Spleen (tissue), 7 donors: ENCODE results near the gene SRA1.

ENCODE experiments used
- POLR2A ChIP-seq, 3 donors: fragments of 450-650 bp; IDR thresholded peaks; one replicate each; pipeline ENCODE4 v1.5.1; 2017; ENCODE audit warnings: antibody characterized with exemption in 3 of 3, mild to moderate bottlenecking in 1 of 3
- POLR2AphosphoS5 ChIP-seq, 3 donors: sonication (generic); formaldehyde crosslinking; IDR thresholded peaks; one replicate each; pipeline ENCODE4 v1.5.1; 2017; ENCODE audit warnings: antibody characterized with exemption in 3 of 3
- TF ChIP-seq, protein P1 (sequence below), 11 experiments: fragments of 200-600 bp in 7 of 11; fragments of 450-650 bp in 4 of 11; sonication (generic) in 4 of 11; IDR thresholded peaks in 8 of 11; conservative IDR thresholded peaks in 3 of 11; 1 replicate in 7 of 11; 2 replicates in 4 of 11; pipeline versions ENCODE4 v1.4.0 to v1.8.0; 2016 to 2021; ENCODE audit warnings: antibody characterized with exemption in 11 of 11, inconsistent platforms in 4 of 11, mild to moderate bottlenecking in 1 of 11
- donor health status: DM: no; HTN: no; CAD: no; lungs with moderate emphysema.
- donor health status: DM: no; HTN: no; CAD: no.
- donor health status: DM: no; HTN: no; CAD: no.

- TF ChIP-seq POLR2A (IDR thresholded peaks at IDR 0.05) (no peak), POLR2AphosphoS5 (IDR thresholded peaks at IDR 0.05) (no peak)
- TF ChIP-seq, protein P1, sequence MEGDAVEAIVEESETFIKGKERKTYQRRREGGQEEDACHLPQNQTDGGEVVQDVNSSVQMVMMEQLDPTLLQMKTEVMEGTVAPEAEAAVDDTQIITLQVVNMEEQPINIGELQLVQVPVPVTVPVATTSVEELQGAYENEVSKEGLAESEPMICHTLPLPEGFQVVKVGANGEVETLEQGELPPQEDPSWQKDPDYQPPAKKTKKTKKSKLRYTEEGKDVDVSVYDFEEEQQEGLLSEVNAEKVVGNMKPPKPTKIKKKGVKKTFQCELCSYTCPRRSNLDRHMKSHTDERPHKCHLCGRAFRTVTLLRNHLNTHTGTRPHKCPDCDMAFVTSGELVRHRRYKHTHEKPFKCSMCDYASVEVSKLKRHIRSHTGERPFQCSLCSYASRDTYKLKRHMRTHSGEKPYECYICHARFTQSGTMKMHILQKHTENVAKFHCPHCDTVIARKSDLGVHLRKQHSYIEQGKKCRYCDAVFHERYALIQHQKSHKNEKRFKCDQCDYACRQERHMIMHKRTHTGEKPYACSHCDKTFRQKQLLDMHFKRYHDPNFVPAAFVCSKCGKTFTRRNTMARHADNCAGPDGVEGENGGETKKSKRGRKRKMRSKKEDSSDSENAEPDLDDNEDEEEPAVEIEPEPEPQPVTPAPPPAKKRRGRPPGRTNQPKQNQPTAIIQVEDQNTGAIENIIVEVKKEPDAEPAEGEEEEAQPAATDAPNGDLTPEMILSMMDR (IDR thresholded peaks at IDR 0.05 in 8 of 11, conservative IDR thresholded peaks at IDR 0.05 in 3 of 11), result no peak
Measured at GRCh38 chr5:140546851-140547507, 10.3 kb downstream of the SRA1 start.
